ENCODE data around the gene SCARB1.

Gene SCARB1

DNA sequence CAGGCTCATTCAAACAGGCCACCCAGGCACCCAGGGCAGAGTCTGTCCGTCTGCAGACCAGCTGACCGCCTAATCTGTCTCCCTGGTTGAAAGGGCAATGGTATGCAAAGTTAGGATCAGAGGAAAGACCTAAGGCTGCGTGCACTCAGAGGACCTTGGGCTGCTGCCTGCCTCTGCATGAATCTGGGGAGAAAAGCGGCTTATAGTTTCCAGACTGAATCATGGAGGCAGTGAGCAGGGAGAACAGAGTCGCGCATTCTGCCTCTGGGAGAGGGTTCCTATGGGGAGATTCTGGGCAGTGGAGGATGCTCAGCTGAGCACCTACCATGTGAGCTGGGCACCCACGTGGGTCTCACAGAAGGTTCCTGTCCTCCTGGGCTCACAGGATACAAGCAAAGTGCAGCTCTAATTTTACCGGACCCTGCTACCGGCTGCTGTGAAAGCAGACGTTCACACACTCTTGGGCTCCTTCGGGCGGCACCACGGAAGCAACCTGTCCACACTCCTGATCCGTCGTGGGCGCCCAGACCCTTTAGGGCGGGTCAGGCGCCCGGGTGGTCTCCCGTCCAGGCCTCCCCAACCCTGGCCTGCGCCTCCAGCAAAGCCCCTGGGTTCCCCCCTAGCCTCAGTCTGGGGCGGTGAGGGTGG, 772 bp downstream of the SCARB1 start:
- ChIA-PET CTCF (no interaction called here), POLR2A (ENCODE audit: low non-redundant PET) (interaction anchor here (0.6 kb wide), 1 partner anchor 33 kb away, joined by 4 read pairs; no protein-coding TSS in a partner anchor)
- H3K27ac ChIP-seq: peak overlapping the region; percentile 77

DNA sequence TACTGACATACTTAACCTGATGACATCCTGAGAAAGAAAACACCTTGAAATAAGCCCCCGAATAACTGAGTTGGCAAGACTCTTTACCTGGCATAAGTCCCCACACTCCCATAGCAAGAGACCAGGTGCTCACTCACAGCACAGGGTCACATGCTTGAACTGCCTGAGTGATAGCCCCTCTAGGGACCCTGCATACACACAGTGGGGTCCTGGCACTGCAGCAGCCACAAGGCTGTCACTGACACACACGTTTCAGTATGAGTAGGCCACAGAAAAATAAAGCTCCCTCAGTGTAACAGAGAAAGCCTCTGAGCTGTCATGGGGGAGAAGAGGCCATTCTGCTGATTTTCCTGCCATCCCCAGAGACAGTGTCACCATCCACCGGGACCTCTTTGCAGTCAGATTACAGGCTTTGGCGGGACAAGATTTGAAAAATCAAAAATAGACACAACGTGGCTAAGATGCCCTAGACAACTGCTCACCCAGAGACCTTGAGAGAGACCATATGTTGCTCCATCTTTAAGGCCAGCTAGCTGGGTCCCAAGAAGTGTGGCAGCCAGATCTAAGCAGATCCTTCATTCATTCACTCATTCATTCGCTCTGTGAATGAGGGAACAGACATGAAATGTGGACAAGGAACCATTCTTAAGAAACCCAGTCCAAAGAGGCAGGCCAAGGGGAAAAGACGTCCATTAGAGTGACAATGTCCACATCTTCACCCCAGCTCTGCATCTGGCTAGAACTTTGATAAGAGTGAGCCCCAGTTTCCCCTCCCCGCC, 1.6 kb downstream of the SCARB1 start:
- peak overlapping the region; percentile 77 for H3K27ac ChIP-seq
- TF ChIP-seq, protein P1, sequence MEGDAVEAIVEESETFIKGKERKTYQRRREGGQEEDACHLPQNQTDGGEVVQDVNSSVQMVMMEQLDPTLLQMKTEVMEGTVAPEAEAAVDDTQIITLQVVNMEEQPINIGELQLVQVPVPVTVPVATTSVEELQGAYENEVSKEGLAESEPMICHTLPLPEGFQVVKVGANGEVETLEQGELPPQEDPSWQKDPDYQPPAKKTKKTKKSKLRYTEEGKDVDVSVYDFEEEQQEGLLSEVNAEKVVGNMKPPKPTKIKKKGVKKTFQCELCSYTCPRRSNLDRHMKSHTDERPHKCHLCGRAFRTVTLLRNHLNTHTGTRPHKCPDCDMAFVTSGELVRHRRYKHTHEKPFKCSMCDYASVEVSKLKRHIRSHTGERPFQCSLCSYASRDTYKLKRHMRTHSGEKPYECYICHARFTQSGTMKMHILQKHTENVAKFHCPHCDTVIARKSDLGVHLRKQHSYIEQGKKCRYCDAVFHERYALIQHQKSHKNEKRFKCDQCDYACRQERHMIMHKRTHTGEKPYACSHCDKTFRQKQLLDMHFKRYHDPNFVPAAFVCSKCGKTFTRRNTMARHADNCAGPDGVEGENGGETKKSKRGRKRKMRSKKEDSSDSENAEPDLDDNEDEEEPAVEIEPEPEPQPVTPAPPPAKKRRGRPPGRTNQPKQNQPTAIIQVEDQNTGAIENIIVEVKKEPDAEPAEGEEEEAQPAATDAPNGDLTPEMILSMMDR (conservative IDR thresholded peaks at IDR 0.05; ENCODE audit: low read depth): no peak
- no peak for DNase-seq (ENCODE audit: low spot score)
- ChIA-PET CTCF (no interaction called here), POLR2A (ENCODE audit: low non-redundant PET) (interaction anchor here (0.6 kb wide), 1 partner anchor 34 kb away, joined by 4 read pairs; no protein-coding TSS in a partner anchor)

More for the DNA sequence above, 772 bp downstream of the SCARB1 start:
- peak; percentile 48 for DNase-seq (ENCODE audit: low spot score)
- TF ChIP-seq, protein P1 (conservative IDR thresholded peaks at IDR 0.05; ENCODE audit: low read depth): no peak

DNA sequence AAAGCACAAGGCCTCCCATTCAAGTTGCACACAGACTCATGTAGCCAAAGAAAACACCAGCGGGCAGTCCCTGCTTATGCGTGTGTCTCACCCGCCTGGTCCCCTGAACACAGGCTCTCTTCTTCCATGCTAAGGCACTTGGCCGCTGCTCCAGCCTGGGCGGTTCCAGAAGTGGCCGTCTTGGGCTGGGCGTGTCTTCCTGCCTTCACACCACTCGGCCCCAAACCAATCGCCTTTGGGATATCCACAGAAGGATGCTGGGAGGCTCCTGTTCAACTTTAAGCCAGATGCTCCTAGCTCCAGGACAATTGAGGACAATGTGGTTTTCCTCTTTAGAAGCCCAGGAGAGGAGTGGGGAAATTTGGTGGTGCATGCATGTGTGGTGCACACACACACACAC, 2.2 kb downstream of the SCARB1 start:
- ChIA-PET POLR2A (ENCODE audit: low non-redundant PET) (no interaction called here), CTCF (no interaction called here)
- peak overlapping the region; percentile 77 for H3K27ac ChIP-seq
- TF ChIP-seq, protein P1 (conservative IDR thresholded peaks at IDR 0.05; ENCODE audit: low read depth): no peak
- DNase-seq (ENCODE audit: low spot score): peak; percentile 41

DNA sequence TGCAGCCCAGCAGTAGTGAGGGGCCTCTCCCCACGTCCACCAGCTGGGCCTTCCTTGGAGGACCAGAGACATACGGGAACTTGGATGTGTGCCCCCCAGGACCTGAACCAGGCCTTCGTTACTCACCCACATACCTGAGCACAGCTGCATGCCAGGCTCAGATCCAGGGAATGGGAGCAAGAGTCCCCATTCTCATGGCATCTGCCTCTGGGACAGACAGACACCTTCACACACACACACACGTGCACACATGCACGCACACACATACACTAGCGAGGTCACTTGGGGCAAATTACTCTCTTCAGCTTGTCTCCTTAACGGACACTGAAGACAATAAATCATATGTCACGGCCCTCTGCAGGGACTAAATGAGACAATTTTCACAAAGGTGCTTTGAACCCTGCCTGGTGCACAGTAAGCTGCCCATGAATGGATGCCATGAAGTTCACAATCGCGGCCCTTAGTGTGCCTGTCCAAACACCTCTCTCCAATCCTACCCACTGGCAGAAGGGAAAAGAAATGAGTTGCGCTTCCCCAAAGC, 5.7 kb downstream of the SCARB1 start:
- H3K27ac ChIP-seq: peak overlapping the region; percentile 11; the same call in 1 of the 2 replicates
- POLR2A ChIA-PET (ENCODE audit: low non-redundant PET): no interaction called here
- CTCF ChIA-PET: interaction anchor here (0.7 to 1.0 kb wide), 2 partner anchors 82 to 1509 kb away, joined by 3 read pairs; no protein-coding TSS in a partner anchor
- no peak for DNase-seq (ENCODE audit: low spot score)
- TF ChIP-seq, protein P1 (conservative IDR thresholded peaks at IDR 0.05; ENCODE audit: low read depth): no peak

DNA sequence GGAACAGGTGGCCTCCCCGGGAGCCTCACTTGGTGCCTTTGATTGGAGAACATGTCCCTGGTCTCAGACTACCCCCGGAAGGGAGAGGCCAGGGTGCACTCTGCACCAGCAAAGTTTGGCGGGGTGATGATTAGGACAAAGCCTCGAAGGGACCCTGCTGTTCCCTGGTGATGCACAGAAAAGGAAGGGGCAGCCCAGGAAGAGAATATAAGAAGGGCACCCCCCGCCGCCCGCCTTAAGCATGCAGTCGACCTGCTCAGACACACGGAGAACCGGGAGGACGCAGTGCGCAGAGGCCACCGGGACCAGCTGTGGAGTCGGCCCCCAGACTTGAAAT, 6.9 kb downstream of the SCARB1 start:
- ChIA-PET CTCF (interaction anchor here (0.6 to 1.0 kb wide), 2 partner anchors 83 to 477 kb away, joined by 3 to 5 read pairs; no protein-coding TSS in a partner anchor), POLR2A (ENCODE audit: low non-redundant PET) (no interaction called here)
- H3K27ac ChIP-seq: peak overlapping the region; percentile 9; the same call in 1 of the 2 replicates
- DNase-seq (ENCODE audit: low spot score): no peak
- TF ChIP-seq, protein P1 (conservative IDR thresholded peaks at IDR 0.05; ENCODE audit: low read depth): no peak

DNA sequence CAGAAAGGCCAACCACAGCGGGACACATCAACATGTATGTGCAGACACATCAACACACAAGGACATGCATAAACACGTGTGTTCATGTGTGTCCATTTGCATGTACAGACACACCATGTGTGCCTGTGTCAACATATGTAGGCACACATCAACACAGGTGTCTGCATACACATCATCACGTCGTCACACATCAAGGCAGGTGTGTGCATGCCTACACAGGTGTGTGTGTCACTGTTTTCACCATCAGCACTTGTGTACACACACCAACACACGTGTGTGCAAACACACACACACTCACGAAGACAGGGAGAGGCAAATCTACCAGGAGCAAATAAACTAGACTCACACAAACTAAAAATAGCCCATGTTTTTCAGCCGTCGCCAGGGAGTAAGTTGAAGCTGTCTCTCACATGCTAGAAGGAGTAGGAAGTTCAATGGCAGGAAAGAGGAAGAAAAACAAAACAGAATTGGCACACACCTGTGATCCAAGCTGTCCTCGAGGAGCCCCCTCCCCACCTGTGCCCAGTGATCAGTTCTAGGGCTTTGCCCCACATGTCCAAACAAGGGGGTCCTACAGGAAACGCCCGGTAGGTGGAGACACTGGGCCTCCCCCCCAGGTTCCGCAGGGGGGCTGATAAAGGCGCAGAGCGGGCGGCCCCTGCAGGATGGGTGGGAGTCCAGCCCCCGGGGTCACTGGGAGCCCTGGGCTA, 7.4 kb downstream of the SCARB1 start:
- peak overlapping the region; percentile 9 for H3K27ac ChIP-seq
- no peak for DNase-seq (ENCODE audit: low spot score)
- ChIA-PET CTCF (interaction anchor here (0.6 kb wide), 1 partner anchor 1404 kb away, joined by 4 read pairs; no protein-coding TSS in a partner anchor), POLR2A (ENCODE audit: low non-redundant PET) (no interaction called here)
- TF ChIP-seq, protein P1 (conservative IDR thresholded peaks at IDR 0.05; ENCODE audit: low read depth): no peak

All from RWPE1 (cell line).